ENCODE data around the gene BIRC2.

GRCh38 chr11:102304686-102305085 lies 42.3 kb upstream of the BIRC2 start:
- TF ChIP-seq, protein P1, sequence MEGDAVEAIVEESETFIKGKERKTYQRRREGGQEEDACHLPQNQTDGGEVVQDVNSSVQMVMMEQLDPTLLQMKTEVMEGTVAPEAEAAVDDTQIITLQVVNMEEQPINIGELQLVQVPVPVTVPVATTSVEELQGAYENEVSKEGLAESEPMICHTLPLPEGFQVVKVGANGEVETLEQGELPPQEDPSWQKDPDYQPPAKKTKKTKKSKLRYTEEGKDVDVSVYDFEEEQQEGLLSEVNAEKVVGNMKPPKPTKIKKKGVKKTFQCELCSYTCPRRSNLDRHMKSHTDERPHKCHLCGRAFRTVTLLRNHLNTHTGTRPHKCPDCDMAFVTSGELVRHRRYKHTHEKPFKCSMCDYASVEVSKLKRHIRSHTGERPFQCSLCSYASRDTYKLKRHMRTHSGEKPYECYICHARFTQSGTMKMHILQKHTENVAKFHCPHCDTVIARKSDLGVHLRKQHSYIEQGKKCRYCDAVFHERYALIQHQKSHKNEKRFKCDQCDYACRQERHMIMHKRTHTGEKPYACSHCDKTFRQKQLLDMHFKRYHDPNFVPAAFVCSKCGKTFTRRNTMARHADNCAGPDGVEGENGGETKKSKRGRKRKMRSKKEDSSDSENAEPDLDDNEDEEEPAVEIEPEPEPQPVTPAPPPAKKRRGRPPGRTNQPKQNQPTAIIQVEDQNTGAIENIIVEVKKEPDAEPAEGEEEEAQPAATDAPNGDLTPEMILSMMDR (IDR thresholded peaks at IDR 0.05) = no peak
- no peak for TF ChIP-seq POLR2AphosphoS5 (IDR thresholded peaks at IDR 0.05)
- no peak for TF ChIP-seq POLR2A (IDR thresholded peaks at IDR 0.05)

All from stomach (tissue), 4 donors.